ENCODE data around the gene SLC39A10.

SLC39A10 gene

GRCh38 chr2:195656859-195657633, at the start of gene SLC39A10:
TSS of gene SLC39A10 (plus strand) at chr2:195657226. CDS start at chr2:195680043, 22,817 bp downstream.
- Histone ChIP-seq H3K9me3 (ENCODE audit: control insufficient read depth, insufficient read depth, low read length) (no peaks in the 10 kb centered on the region), H3K4me1 (ENCODE audit: control insufficient read depth, insufficient read depth, low read length) (peaks cover 10% of the 10 kb centered on the region), H3K27me3 (ENCODE audit: control insufficient read depth, insufficient read depth, low read length) (no peaks in the 10 kb centered on the region), H3K36me3 (ENCODE audit: control insufficient read depth, insufficient read depth, low read length) (no peaks in the 10 kb centered on the region), H3K9ac (ENCODE audit: low read depth, low read length) (peak within 1 kb of the TSS; percentile 91), H3K4me3 (ENCODE audit: low read depth, low read length) (peak within 1 kb of the TSS; percentile 76)

GRCh38 chr2:195608768-195609454, 48.1 kb upstream of the SLC39A10 start:
- H3K4me3 ChIP-seq (ENCODE audit: low read depth, low read length) = no peak overlapping the region
- H3K4me1 ChIP-seq (ENCODE audit: control insufficient read depth, insufficient read depth, low read length) = peaks cover 31% of the 10 kb centered on the region
- H3K36me3 ChIP-seq (ENCODE audit: control insufficient read depth, insufficient read depth, low read length) = no peaks in the 10 kb centered on the region
- H3K9ac ChIP-seq (ENCODE audit: low read depth, low read length) = no peak overlapping the region
- no peaks in the 10 kb centered on the region for H3K9me3 ChIP-seq (ENCODE audit: control insufficient read depth, insufficient read depth, low read length)
- H3K27me3 ChIP-seq (ENCODE audit: control insufficient read depth, insufficient read depth, low read length) = no peaks in the 10 kb centered on the region

GRCh38 chr2:195610717-195611116, 46.3 kb upstream of the SLC39A10 start:
- H3K36me3 ChIP-seq (ENCODE audit: control insufficient read depth, insufficient read depth, low read length) = no peaks in the 10 kb centered on the region
- peaks cover 29% of the 10 kb centered on the region for H3K4me1 ChIP-seq (ENCODE audit: control insufficient read depth, insufficient read depth, low read length)
- H3K27me3 ChIP-seq (ENCODE audit: control insufficient read depth, insufficient read depth, low read length) = no peaks in the 10 kb centered on the region
- no peak overlapping the region for H3K4me3 ChIP-seq (ENCODE audit: low read depth, low read length)
- H3K9me3 ChIP-seq (ENCODE audit: control insufficient read depth, insufficient read depth, low read length) = no peaks in the 10 kb centered on the region
- H3K9ac ChIP-seq (ENCODE audit: low read depth, low read length) = no peak overlapping the region

- H3K27me3 ChIP-seq (ENCODE audit: control insufficient read depth, insufficient read depth, low read length) = no peaks in the 10 kb centered on the region
- no peak overlapping the region for H3K4me3 ChIP-seq (ENCODE audit: low read depth, low read length)
- H3K4me1 ChIP-seq (ENCODE audit: control insufficient read depth, insufficient read depth, low read length) = peaks cover 21% of the 10 kb centered on the region
- H3K36me3 ChIP-seq (ENCODE audit: control insufficient read depth, insufficient read depth, low read length) = no peaks in the 10 kb centered on the region
- no peaks in the 10 kb centered on the region for H3K9me3 ChIP-seq (ENCODE audit: control insufficient read depth, insufficient read depth, low read length)
- no peak overlapping the region for H3K9ac ChIP-seq (ENCODE audit: low read depth, low read length)
Observed at GRCh38 chr2:195612611-195613495, 44.2 kb upstream of the SLC39A10 start.

- Histone ChIP-seq H3K4me3 (ENCODE audit: low read depth, low read length) (no peak overlapping the region), H3K4me1 (ENCODE audit: control insufficient read depth, insufficient read depth, low read length) (peaks cover 21% of the 10 kb centered on the region), H3K9me3 (ENCODE audit: control insufficient read depth, insufficient read depth, low read length) (no peaks in the 10 kb centered on the region), H3K9ac (ENCODE audit: low read depth, low read length) (no peak overlapping the region), H3K36me3 (ENCODE audit: control insufficient read depth, insufficient read depth, low read length) (no peaks in the 10 kb centered on the region), H3K27me3 (ENCODE audit: control insufficient read depth, insufficient read depth, low read length) (no peaks in the 10 kb centered on the region)
Observed at GRCh38 chr2:195613922-195614321, 43.1 kb upstream of the SLC39A10 start.

GRCh38 chr2:195619590-195619989, 37.4 kb upstream of the SLC39A10 start:
- Histone ChIP-seq H3K9me3 (ENCODE audit: control insufficient read depth, insufficient read depth, low read length) (no peaks in the 10 kb centered on the region), H3K4me1 (ENCODE audit: control insufficient read depth, insufficient read depth, low read length) (peaks cover 5% of the 10 kb centered on the region), H3K36me3 (ENCODE audit: control insufficient read depth, insufficient read depth, low read length) (no peaks in the 10 kb centered on the region), H3K4me3 (ENCODE audit: low read depth, low read length) (no peak overlapping the region), H3K9ac (ENCODE audit: low read depth, low read length) (no peak overlapping the region), H3K27me3 (ENCODE audit: control insufficient read depth, insufficient read depth, low read length) (no peaks in the 10 kb centered on the region)

GRCh38 chr2:195620501-195620900, 36.5 kb upstream of the SLC39A10 start:
- Histone ChIP-seq H3K4me1 (ENCODE audit: control insufficient read depth, insufficient read depth, low read length) (no peaks in the 10 kb centered on the region), H3K9me3 (ENCODE audit: control insufficient read depth, insufficient read depth, low read length) (no peaks in the 10 kb centered on the region), H3K4me3 (ENCODE audit: low read depth, low read length) (no peak overlapping the region), H3K9ac (ENCODE audit: low read depth, low read length) (no peak overlapping the region), H3K27me3 (ENCODE audit: control insufficient read depth, insufficient read depth, low read length) (no peaks in the 10 kb centered on the region), H3K36me3 (ENCODE audit: control insufficient read depth, insufficient read depth, low read length) (no peaks in the 10 kb centered on the region)

- no peaks in the 10 kb centered on the region for H3K36me3 ChIP-seq (ENCODE audit: control insufficient read depth, insufficient read depth, low read length)
- H3K9me3 ChIP-seq (ENCODE audit: control insufficient read depth, insufficient read depth, low read length) = no peaks in the 10 kb centered on the region
- H3K9ac ChIP-seq (ENCODE audit: low read depth, low read length) = no peak overlapping the region
- H3K27me3 ChIP-seq (ENCODE audit: control insufficient read depth, insufficient read depth, low read length) = no peaks in the 10 kb centered on the region
- no peak overlapping the region for H3K4me3 ChIP-seq (ENCODE audit: low read depth, low read length)
- H3K4me1 ChIP-seq (ENCODE audit: control insufficient read depth, insufficient read depth, low read length) = no peaks in the 10 kb centered on the region
Observed at GRCh38 chr2:195622966-195623365, 34.1 kb upstream of the SLC39A10 start.

GRCh38 chr2:195626507-195626906, 30.5 kb upstream of the SLC39A10 start:
- no peaks in the 10 kb centered on the region for H3K36me3 ChIP-seq (ENCODE audit: control insufficient read depth, insufficient read depth, low read length)
- no peaks in the 10 kb centered on the region for H3K27me3 ChIP-seq (ENCODE audit: control insufficient read depth, insufficient read depth, low read length)
- no peaks in the 10 kb centered on the region for H3K4me1 ChIP-seq (ENCODE audit: control insufficient read depth, insufficient read depth, low read length)
- no peak overlapping the region for H3K4me3 ChIP-seq (ENCODE audit: low read depth, low read length)
- H3K9ac ChIP-seq (ENCODE audit: low read depth, low read length) = no peak overlapping the region
- H3K9me3 ChIP-seq (ENCODE audit: control insufficient read depth, insufficient read depth, low read length) = no peaks in the 10 kb centered on the region

GRCh38 chr2:195628666-195629065, 28.4 kb upstream of the SLC39A10 start:
- H3K4me1 ChIP-seq (ENCODE audit: control insufficient read depth, insufficient read depth, low read length) = no peaks in the 10 kb centered on the region
- H3K27me3 ChIP-seq (ENCODE audit: control insufficient read depth, insufficient read depth, low read length) = no peaks in the 10 kb centered on the region
- no peaks in the 10 kb centered on the region for H3K9me3 ChIP-seq (ENCODE audit: control insufficient read depth, insufficient read depth, low read length)
- no peaks in the 10 kb centered on the region for H3K36me3 ChIP-seq (ENCODE audit: control insufficient read depth, insufficient read depth, low read length)
- no peak overlapping the region for H3K4me3 ChIP-seq (ENCODE audit: low read depth, low read length)
- no peak overlapping the region for H3K9ac ChIP-seq (ENCODE audit: low read depth, low read length)

- H3K4me3 ChIP-seq (ENCODE audit: low read depth, low read length) = no peak overlapping the region
- no peaks in the 10 kb centered on the region for H3K9me3 ChIP-seq (ENCODE audit: control insufficient read depth, insufficient read depth, low read length)
- no peak overlapping the region for H3K9ac ChIP-seq (ENCODE audit: low read depth, low read length)
- H3K36me3 ChIP-seq (ENCODE audit: control insufficient read depth, insufficient read depth, low read length) = no peaks in the 10 kb centered on the region
- H3K27me3 ChIP-seq (ENCODE audit: control insufficient read depth, insufficient read depth, low read length) = no peaks in the 10 kb centered on the region
- H3K4me1 ChIP-seq (ENCODE audit: control insufficient read depth, insufficient read depth, low read length) = peaks cover 4% of the 10 kb centered on the region
Observed at GRCh38 chr2:195632856-195633572, 24.0 kb upstream of the SLC39A10 start.

All from iPS-15b (cell line).